HG03521 (cell line): ENCODE data around the gene C5.
"Not testable (repeated sequence)": the region's sequence is repeated elsewhere in the genome, so short reads cannot be mapped to it uniquely, and the experiment has no call there.

Experiments used
- ATAC-seq: cut with Tn5 transposase; IDR thresholded peaks from one replicate; pipeline ENCODE4 v1.9.1; 2021; ENCODE audit warnings: mild to moderate bottlenecking, moderate library complexity; ENCODE audit not compliant: unreplicated experiment

The C5 gene

DNA sequence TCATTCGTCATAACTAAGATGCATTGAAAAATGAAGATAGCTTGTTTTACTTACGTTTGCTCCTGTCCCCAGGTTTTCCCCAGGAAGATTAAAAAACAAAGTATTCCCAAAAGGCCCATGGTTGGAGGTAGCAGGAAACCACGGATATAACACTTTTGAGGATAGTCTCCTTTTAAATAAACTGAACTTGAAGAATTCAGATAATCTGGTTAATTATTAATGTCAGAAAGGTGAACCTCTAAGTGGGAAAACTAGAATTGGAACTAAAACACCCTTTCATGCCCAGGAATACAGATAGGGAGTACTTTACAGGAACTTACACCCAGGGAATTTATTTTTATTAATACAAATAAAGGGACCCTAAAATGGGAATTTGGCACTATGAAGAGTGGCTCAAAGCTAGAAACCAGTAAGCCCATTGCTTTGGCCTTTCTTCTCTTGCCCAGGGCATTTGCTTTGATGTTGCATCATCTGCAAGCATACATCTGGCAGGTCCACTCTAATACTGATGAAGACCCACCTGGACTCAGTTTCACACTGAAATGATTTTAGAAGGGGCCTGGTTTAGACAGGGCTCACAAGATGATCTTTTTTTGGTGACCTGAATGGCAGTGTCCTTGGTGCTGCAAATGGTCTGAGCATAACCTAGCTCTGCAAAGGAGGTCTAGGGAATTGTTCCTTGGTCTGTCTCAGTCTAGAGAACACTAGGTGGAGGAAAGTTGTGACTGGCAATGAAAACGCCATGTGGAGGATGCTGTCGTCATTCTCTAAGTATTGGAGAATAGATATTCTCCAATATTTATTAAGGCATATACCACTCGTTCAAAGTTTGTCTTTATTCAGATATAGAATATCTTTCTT lies at the start of gene C5:
Gene C5 (minus strand): TSS at position 148 of the 861 bp plus-strand sequence. CDS start 29 bp downstream, at position 119.
- ATAC-seq = no peak

DNA sequence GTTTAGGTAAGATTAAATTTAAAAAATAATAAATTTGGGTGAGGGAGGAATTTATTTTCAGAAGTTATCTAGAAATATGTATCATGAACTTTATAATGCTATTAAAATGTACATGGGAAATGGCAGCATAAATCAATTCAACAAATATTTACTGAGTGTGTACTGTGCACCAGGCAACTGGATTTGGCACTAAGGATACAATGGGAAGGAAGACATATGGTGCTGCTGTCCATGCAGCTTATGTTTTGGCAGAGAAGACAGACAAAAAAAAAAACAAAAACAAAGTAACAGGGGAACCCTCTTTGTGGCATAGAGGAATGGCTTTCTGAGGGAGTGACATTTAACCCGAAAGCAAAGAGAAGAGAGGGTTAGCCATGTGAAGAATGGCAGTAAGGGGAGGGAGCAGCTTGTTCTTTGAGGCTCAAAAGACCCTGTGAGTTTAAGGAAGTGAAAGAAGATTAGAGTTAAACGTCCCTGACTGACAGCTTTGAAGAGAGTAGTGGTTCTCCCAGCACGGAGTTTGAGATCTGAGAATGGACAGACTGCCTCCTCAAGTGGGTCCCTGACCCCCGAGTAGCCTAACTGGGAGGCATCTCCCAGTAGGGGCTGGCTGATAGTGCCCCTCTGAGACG lies 48.6 kb upstream of the C5 start:
- no peak for ATAC-seq

- ATAC-seq = no peak
Observed at GRCh38 chr9:121095057-121095456, 45.0 kb upstream of the C5 start.

- not testable (repeated sequence) for ATAC-seq
Observed at GRCh38 chr9:121090743-121091142, 40.7 kb upstream of the C5 start.

DNA sequence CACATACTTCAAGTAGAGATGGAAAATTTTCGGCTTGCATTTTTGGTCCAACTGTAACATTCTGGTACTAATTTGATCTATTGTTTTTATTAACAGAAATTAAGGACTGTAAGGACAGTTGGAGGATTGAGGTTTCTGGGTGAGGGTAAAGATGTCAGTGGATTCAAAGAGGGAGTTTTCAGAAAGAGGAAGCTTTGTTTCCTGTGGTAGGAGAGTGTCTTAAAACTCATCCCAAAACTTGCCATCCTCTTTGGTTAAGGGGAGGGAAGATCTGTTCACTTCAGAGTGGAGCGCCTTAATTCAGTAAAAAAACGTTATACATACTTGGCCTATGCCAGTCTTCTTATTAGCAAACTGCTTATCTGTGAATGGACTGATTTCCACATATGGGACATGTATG lies 38.5 kb upstream of the C5 start:
- ATAC-seq = no peak

DNA sequence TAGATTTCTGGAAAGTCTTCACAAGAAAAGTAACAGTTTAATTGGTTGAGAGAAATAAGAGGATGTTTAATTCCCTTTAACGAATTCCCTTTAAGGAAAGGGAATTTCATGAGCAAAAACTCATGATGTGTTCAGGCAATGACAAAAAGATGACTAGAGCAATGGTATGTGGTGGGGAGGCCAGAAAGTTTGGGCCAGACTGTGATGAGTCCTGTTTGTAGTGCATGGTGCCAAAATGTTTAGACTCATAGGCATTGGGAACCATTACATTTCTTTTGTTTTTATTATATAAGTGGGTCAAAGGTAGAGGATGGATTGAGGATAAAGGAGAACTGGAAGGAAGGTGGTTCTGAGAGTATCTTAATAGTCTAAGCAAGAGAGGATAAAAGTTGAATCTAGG lies 35.6 kb upstream of the C5 start:
- no peak for ATAC-seq

- no peak for ATAC-seq
Observed at GRCh38 chr9:121082075-121082474, 32.0 kb upstream of the C5 start.

- peak; percentile 10 for ATAC-seq
Observed at GRCh38 chr9:121075251-121076036, 25.4 kb upstream of the C5 start.

GRCh38 chr9:121074370-121075250 lies 24.5 kb upstream of the C5 start, which contains the start of gene CNTRL:
TSS of gene CNTRL (plus strand) at chr9:121074955. CDS start at chr9:121088327, 13,372 bp downstream.
- ATAC-seq = peak; percentile 56

DNA sequence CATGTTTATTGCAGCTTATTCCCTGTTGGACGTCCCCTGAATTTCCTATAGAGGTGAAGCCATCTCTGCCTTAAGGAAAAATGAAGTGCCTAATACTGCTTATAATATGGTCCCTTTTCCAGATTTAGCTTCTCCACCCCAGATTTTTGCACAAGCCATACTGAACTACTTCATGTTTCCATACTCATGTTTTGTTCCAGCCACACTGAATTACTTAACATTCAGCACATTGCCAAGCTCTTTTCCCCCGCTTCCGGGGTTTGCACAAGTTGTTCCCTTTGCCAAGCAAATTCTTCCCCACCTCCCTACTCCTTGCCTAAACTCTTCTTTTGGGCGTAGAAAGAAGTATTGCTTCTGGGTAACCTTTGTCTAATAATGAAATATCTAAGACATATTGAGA lies 23.0 kb upstream of the C5 start:
- ATAC-seq = no peak

GRCh38 chr9:121071756-121072421 lies 21.8 kb upstream of the C5 start:
- peak; percentile 34 for ATAC-seq

- no peak for ATAC-seq
Observed at GRCh38 chr9:121071370-121071755, 21.3 kb upstream of the C5 start.

- ATAC-seq = no peak
Observed at GRCh38 chr9:121069396-121069795, 19.3 kb upstream of the C5 start.

DNA sequence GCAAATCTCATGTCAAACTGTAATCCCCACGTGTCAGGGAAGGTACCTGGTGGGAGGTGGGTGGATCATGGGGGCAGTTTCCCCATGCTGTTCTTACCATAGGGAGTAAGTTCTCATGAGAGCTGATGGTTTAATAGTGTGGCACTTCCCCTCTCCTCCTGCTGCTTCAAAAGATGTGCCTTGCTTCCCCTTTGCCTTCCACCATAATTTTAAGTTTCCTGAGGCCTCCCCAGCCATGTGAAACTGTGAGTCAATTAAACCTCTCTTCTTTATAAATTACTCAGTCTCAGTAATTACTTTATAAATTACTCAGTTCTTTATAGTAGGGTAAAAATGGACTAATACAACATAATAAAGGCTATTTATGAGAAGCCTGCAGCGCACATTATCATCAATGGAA lies 17.6 kb upstream of the C5 start:
- no peak for ATAC-seq

- ATAC-seq = no peak
Observed at GRCh38 chr9:121066850-121067249, 16.8 kb upstream of the C5 start.

- ATAC-seq = no peak
Observed at GRCh38 chr9:121059998-121060636, 10.0 kb upstream of the C5 start.

DNA sequence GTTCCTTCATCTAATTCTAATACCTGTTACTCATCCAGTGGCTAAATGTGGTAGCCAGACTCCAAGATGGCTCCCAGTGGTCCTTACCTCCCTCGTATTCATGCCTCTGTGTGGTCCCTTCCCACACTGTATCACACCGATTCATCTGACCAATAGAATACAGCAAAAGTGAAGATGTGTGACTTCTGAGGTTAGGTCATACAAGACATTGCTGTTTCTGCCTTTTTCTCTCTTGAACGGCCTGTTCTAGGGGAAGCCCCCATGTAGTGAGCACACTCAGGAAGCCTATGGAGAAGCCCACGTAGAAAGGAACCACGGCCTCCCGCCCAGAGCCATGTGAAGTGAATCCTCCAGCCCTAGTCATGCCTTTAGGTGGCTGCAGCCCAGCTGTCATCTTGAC lies 9.4 kb upstream of the C5 start:
- no peak for ATAC-seq

GRCh38 chr9:121057821-121058220 lies 7.7 kb upstream of the C5 start:
- ATAC-seq = no peak

GRCh38 chr9:121055642-121056143 lies 5.6 kb upstream of the C5 start:
- no peak for ATAC-seq
